Testis (tissue), 2 donors: ENCODE data around the gene TRMT2A.

Source experiments
- CTCF ChIP-seq, 3 experiments: fragments of 450-650 bp in 2 of 3; fragments of 200-600 bp in 1 of 3; sonication (generic) in 1 of 3; IDR thresholded peaks; one replicate each; pipeline ENCODE4 v1.5.1; 2016 to 2019; ENCODE audit warnings: antibody characterized with exemption in 3 of 3, mild to moderate bottlenecking in 2 of 3, moderate library complexity in 1 of 3
- POLR2A ChIP-seq: fragments of 450-650 bp; IDR thresholded peaks from one replicate; pipeline ENCODE4 v1.6.1; 2017; ENCODE audit warnings: antibody characterized with exemption, mild to moderate bottlenecking, moderate library complexity

GRCh38 chr22:20139391-20140106 lies 22.5 kb upstream of the TRMT2A start:
- TF ChIP-seq POLR2A (no peak), CTCF (IDR thresholded peaks at IDR 0.05) (no peak)
